ENCODE results near the gene CNTROB.

The CNTROB gene

GRCh38 chr17:7885367-7886226, 46.4 kb upstream of the CNTROB start (continued):
- TF ChIP-seq, protein P1, sequence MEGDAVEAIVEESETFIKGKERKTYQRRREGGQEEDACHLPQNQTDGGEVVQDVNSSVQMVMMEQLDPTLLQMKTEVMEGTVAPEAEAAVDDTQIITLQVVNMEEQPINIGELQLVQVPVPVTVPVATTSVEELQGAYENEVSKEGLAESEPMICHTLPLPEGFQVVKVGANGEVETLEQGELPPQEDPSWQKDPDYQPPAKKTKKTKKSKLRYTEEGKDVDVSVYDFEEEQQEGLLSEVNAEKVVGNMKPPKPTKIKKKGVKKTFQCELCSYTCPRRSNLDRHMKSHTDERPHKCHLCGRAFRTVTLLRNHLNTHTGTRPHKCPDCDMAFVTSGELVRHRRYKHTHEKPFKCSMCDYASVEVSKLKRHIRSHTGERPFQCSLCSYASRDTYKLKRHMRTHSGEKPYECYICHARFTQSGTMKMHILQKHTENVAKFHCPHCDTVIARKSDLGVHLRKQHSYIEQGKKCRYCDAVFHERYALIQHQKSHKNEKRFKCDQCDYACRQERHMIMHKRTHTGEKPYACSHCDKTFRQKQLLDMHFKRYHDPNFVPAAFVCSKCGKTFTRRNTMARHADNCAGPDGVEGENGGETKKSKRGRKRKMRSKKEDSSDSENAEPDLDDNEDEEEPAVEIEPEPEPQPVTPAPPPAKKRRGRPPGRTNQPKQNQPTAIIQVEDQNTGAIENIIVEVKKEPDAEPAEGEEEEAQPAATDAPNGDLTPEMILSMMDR (tag by site-specific recombination; IDR thresholded peaks at IDR 0.05) = no peak; the same call in 1 of the 2 replicates
- TF ChIP-seq ZNF324 (tag by site-specific recombination; IDR thresholded peaks at IDR 0.05) = peak; percentile 80; the same call in 1 of the 2 replicates
- TF ChIP-seq ZNF266 (tag by site-specific recombination; IDR thresholded peaks at IDR 0.05; ENCODE audit: low read depth) = no peak
- TF ChIP-seq ZNF658 (tag by site-specific recombination; IDR thresholded peaks at IDR 0.05) = no peak
- no peak for TF ChIP-seq ZNF175 (tag by site-specific recombination; IDR thresholded peaks at IDR 0.05)
- no peak for TF ChIP-seq ZNF571 (tag by site-specific recombination; IDR thresholded peaks at IDR 0.05)
- no peak for TF ChIP-seq ZNF274 (IDR thresholded peaks at IDR 0.05; ENCODE audit: low read length)
- TF ChIP-seq ZNF274 (tag by site-specific recombination; IDR thresholded peaks at IDR 0.05; ENCODE audit: borderline replicate concordance) = no peak
- TF ChIP-seq, protein P2, sequence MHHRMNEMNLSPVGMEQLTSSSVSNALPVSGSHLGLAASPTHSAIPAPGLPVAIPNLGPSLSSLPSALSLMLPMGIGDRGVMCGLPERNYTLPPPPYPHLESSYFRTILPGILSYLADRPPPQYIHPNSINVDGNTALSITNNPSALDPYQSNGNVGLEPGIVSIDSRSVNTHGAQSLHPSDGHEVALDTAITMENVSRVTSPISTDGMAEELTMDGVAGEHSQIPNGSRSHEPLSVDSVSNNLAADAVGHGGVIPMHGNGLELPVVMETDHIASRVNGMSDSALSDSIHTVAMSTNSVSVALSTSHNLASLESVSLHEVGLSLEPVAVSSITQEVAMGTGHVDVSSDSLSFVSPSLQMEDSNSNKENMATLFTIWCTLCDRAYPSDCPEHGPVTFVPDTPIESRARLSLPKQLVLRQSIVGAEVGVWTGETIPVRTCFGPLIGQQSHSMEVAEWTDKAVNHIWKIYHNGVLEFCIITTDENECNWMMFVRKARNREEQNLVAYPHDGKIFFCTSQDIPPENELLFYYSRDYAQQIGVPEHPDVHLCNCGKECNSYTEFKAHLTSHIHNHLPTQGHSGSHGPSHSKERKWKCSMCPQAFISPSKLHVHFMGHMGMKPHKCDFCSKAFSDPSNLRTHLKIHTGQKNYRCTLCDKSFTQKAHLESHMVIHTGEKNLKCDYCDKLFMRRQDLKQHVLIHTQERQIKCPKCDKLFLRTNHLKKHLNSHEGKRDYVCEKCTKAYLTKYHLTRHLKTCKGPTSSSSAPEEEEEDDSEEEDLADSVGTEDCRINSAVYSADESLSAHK (tag by site-specific recombination; IDR thresholded peaks at IDR 0.05) = peak; percentile 33
- no peak for TF ChIP-seq ZNF302 (tag by site-specific recombination; IDR thresholded peaks at IDR 0.05; ENCODE audit: low read depth)
- peak; percentile 75; the same call in 1 of the 2 replicates for TF ChIP-seq TSHZ1 (tag by site-specific recombination; IDR thresholded peaks at IDR 0.05; ENCODE audit: borderline replicate concordance)
- TF ChIP-seq PRDM6 (tag by site-specific recombination; IDR thresholded peaks at IDR 0.05) = no peak
- no peak for TF ChIP-seq ZNF133 (tag by site-specific recombination; IDR thresholded peaks at IDR 0.05)
- no peak for TF ChIP-seq ZNF792 (tag by site-specific recombination; IDR thresholded peaks at IDR 0.05)
- no peak for TF ChIP-seq ZNF18 (tag by site-specific recombination; IDR thresholded peaks at IDR 0.05)
- TF ChIP-seq ZNF704 (tag by site-specific recombination; IDR thresholded peaks at IDR 0.05) = no peak
- TF ChIP-seq MYNN (tag by site-specific recombination; IDR thresholded peaks at IDR 0.05; ENCODE audit: borderline replicate concordance) = no peak
- peak; percentile 77 for TF ChIP-seq PRDM1 (tag by site-specific recombination; IDR thresholded peaks at IDR 0.05)
- TF ChIP-seq ZBTB21 (tag by site-specific recombination; IDR thresholded peaks at IDR 0.05) = no peak
- no peak for TF ChIP-seq ZNF529 (tag by site-specific recombination; IDR thresholded peaks at IDR 0.05; ENCODE audit: insufficient replicate concordance)
- no peak for TF ChIP-seq ZNF148 (tag by site-specific recombination; IDR thresholded peaks at IDR 0.05; ENCODE audit: borderline replicate concordance)
- peak; percentile 77 for TF ChIP-seq MZF1 (tag by site-specific recombination; IDR thresholded peaks at IDR 0.05; ENCODE audit: borderline replicate concordance)
- TF ChIP-seq WT1 (tag by site-specific recombination; IDR thresholded peaks at IDR 0.05) = peak; percentile 48; the same call in 1 of the 2 replicates
- peak; percentile 99 for TF ChIP-seq GLIS1 (tag by site-specific recombination; IDR thresholded peaks at IDR 0.05)

Data from HEK293 (cell line).